H9 (cell line): Measurements from ENCODE around the gene ETV4. TPM values are rescaled to one million over a fixed set of nuclear protein-coding genes. Genes with fewer than 3 reads are reported as not detected.

ENCODE experiments used
- DNase-seq: peaks from one replicate; pipeline ENCODE4 v3.0.0-alpha.2; 2017
- H2AFZ ChIP-seq: one replicate; pipeline ENCODE4 v1.6.1; 2013; ENCODE audit warnings: mild to moderate bottlenecking, low read length, control low read depth, moderate library complexity
- H2AK5ac ChIP-seq: 2 replicates; pipeline ENCODE4 v1.6.1; 2013; ENCODE audit warnings: low read length, control low read depth, mixed read lengths; ENCODE audit not compliant: insufficient read length
- H2BK120ac ChIP-seq: one replicate; pipeline ENCODE4 v1.6.1; 2013; ENCODE audit warnings: low read depth, mild to moderate bottlenecking, low read length, control low read depth, inconsistent platforms; ENCODE audit not compliant: poor library complexity, severe bottlenecking
- H2BK12ac ChIP-seq: 2 replicates; pipeline ENCODE4 v1.6.1; 2013; ENCODE audit warnings: low read length, control low read depth, mixed read lengths, low read depth; ENCODE audit not compliant: insufficient read length
- H2BK15ac ChIP-seq: 2 replicates; pipeline ENCODE4 v1.6.1; 2013; ENCODE audit warnings: low read depth, low read length, control low read depth
- H2BK20ac ChIP-seq: one replicate; pipeline ENCODE4 v1.6.1; 2013; ENCODE audit warnings: low read depth, mild to moderate bottlenecking, low read length, control low read depth, inconsistent platforms; ENCODE audit not compliant: poor library complexity, severe bottlenecking
- H2BK5ac ChIP-seq: 2 replicates; pipeline ENCODE4 v1.6.1; 2013; ENCODE audit warnings: low read length, control low read depth, mixed read lengths; ENCODE audit not compliant: insufficient read length
- H3K14ac ChIP-seq: 2 replicates; pipeline ENCODE4 v1.6.1; 2013; ENCODE audit warnings: low read length, control low read depth; ENCODE audit not compliant: insufficient read depth
- H3K18ac ChIP-seq: 2 replicates; pipeline ENCODE4 v1.6.1; 2013; ENCODE audit warnings: low read depth, mild to moderate bottlenecking, mixed read lengths, low read length, control low read depth; ENCODE audit not compliant: insufficient read length
- H3K23ac ChIP-seq: 2 replicates; pipeline ENCODE4 v1.6.1; 2013; ENCODE audit warnings: low read length, control low read depth, mixed read lengths, low read depth; ENCODE audit not compliant: insufficient read length
- H3K23me2 ChIP-seq: 2 replicates; pipeline ENCODE4 v1.6.1; 2013; ENCODE audit warnings: low read depth, mild to moderate bottlenecking, mixed read lengths, low read length, control low read depth; ENCODE audit not compliant: insufficient read length, poor library complexity, severe bottlenecking
- H3K27ac ChIP-seq: 2 replicates; pipeline ENCODE4 v1.5.1; 2013; ENCODE audit warnings: low read length, control low read depth, mixed read lengths, low read depth; ENCODE audit not compliant: insufficient read length
- H3K27me3 ChIP-seq: 2 replicates; pipeline ENCODE4 v1.6.1; 2013; ENCODE audit warnings: low read length, control low read depth, inconsistent platforms; ENCODE audit not compliant: insufficient read depth
- H3K4ac ChIP-seq: 2 replicates; pipeline ENCODE4 v1.6.1; 2013; ENCODE audit warnings: low read depth, mild to moderate bottlenecking, control low read depth, inconsistent platforms, low read length, moderate library complexity
- H3K4me1 ChIP-seq: 2 replicates; pipeline ENCODE4 v1.6.1; 2013; ENCODE audit warnings: low read length, control low read depth, inconsistent platforms; ENCODE audit not compliant: insufficient read depth
- H3K4me2 ChIP-seq: 2 replicates; pipeline ENCODE4 v1.6.1; 2013; ENCODE audit warnings: low read length, control low read depth, mixed read lengths; ENCODE audit not compliant: insufficient read length, insufficient read depth
- H3K56ac ChIP-seq: 2 replicates; pipeline ENCODE4 v1.6.1; 2013; ENCODE audit warnings: low read depth, mild to moderate bottlenecking, mixed read lengths, low read length, control low read depth; ENCODE audit not compliant: insufficient read length
- H3K79me1 ChIP-seq: 2 replicates; pipeline ENCODE4 v1.6.1; 2013; ENCODE audit warnings: low read depth, mild to moderate bottlenecking, moderate library complexity, low read length, control low read depth, inconsistent platforms; ENCODE audit not compliant: insufficient read depth, poor library complexity, severe bottlenecking
- H3K79me2 ChIP-seq: 2 replicates; pipeline ENCODE4 v1.6.1; 2013; ENCODE audit warnings: low read length, control low read depth, inconsistent platforms; ENCODE audit not compliant: insufficient read depth
- H3K9ac ChIP-seq: 2 replicates; pipeline ENCODE4 v1.6.1; 2013; ENCODE audit warnings: low read length, control low read depth, mixed read lengths; ENCODE audit not compliant: insufficient read length; ENCODE audit errors: extremely low read depth
- H3K9me3 ChIP-seq: one replicate; pipeline ENCODE4 v1.6.1; 2013; ENCODE audit warnings: low read depth, low read length, inconsistent platforms; ENCODE audit not compliant: control insufficient read depth
- H3T11ph ChIP-seq: one replicate; pipeline ENCODE4 v1.6.1; 2013; ENCODE audit warnings: mild to moderate bottlenecking, low read length, control low read depth, inconsistent platforms
- H4K20me1 ChIP-seq: one replicate; pipeline ENCODE4 v1.6.1; 2013; ENCODE audit not compliant: control insufficient read depth, insufficient read length, insufficient read depth
- H4K5ac ChIP-seq: 2 replicates; pipeline ENCODE4 v1.6.1; 2013; ENCODE audit warnings: low read depth, mild to moderate bottlenecking, mixed read lengths, low read length, control low read depth; ENCODE audit not compliant: insufficient read length
- H4K8ac ChIP-seq: replicated peaks from 2 replicates; pipeline ENCODE4 v1.6.1; 2013; ENCODE audit warnings: low read length, control low read depth, mixed read lengths, low read depth; ENCODE audit not compliant: insufficient read length
- H4K91ac ChIP-seq: 2 replicates; pipeline ENCODE4 v1.6.1; 2013; ENCODE audit warnings: low read depth, mild to moderate bottlenecking, moderate library complexity, mixed read lengths, low read length, control low read depth; ENCODE audit not compliant: insufficient read length
- H3K27ac Mint-ChIP-seq, 3 experiments: 2 replicates in 2 of 3; 3 replicates in 1 of 3; pipeline ENCODE4 v1.8.0; 2020 to 2021; ENCODE audit warnings: mixed read lengths in 3 of 3, mild to moderate bottlenecking in 1 of 3, moderate library complexity in 1 of 3
- H3K27me3 Mint-ChIP-seq: 2 replicates; pipeline ENCODE4 v1.8.0; 2021; ENCODE audit warnings: low read depth, mild to moderate bottlenecking, moderate library complexity, mixed read lengths
- H3K36me3 Mint-ChIP-seq, 3 experiments: 2 replicates in 2 of 3; 3 replicates in 1 of 3; pipeline ENCODE4 v1.8.0; 2020 to 2021; ENCODE audit warnings: low read depth in 3 of 3, mixed read lengths in 3 of 3; ENCODE audit not compliant: insufficient read depth in 1 of 3
- H3K4me1 Mint-ChIP-seq, 2 experiments: 2 replicates each; pipeline ENCODE4 v1.8.0; 2020; ENCODE audit warnings: mixed read lengths in 2 of 2
- H3K4me3 Mint-ChIP-seq, 2 experiments: 2 replicates in 1 of 2; 3 replicates in 1 of 2; pipeline ENCODE4 v1.8.0; 2020 to 2021; ENCODE audit warnings: mild to moderate bottlenecking in 2 of 2, mixed read lengths in 2 of 2, moderate library complexity in 1 of 2
- H3K9me3 Mint-ChIP-seq, 2 experiments: 2 replicates in 1 of 2; 3 replicates in 1 of 2; pipeline ENCODE4 v1.8.0; 2020; ENCODE audit warnings: mild to moderate bottlenecking in 2 of 2, mixed read lengths in 2 of 2, moderate library complexity in 1 of 2
- CTCF ChIP-seq: fragments of 200-600 bp; sonication (generic); conservative IDR thresholded peaks from 3 replicates; pipeline ENCODE4 v1.8.0; 2021; ENCODE audit warnings: antibody characterized with exemption, mild to moderate bottlenecking
- WGBS: extraction: QIAGEN DNeasy Blood & Tissue Kit; methylation state at CpG from one replicate; pipeline ENCODE4 v1.1.7; 2013; ENCODE audit warnings: missing lambda C conversion rate, low lambda C conversion rate, mixed read lengths; ENCODE audit not compliant: insufficient read length; ENCODE audit errors: extremely low coverage; 5-methylcytosine and 5-hydroxymethylcytosine counted together
- total RNA-seq: library from RNA; stranded (reverse); gene quantifications from 2 replicates; pipeline ENCODE4 v1.2.1, GENCODE V29; 2021

The ETV4 gene
- total RNA-seq, 1 experiment from 2014 or later: 74.4 TPM

DNA sequence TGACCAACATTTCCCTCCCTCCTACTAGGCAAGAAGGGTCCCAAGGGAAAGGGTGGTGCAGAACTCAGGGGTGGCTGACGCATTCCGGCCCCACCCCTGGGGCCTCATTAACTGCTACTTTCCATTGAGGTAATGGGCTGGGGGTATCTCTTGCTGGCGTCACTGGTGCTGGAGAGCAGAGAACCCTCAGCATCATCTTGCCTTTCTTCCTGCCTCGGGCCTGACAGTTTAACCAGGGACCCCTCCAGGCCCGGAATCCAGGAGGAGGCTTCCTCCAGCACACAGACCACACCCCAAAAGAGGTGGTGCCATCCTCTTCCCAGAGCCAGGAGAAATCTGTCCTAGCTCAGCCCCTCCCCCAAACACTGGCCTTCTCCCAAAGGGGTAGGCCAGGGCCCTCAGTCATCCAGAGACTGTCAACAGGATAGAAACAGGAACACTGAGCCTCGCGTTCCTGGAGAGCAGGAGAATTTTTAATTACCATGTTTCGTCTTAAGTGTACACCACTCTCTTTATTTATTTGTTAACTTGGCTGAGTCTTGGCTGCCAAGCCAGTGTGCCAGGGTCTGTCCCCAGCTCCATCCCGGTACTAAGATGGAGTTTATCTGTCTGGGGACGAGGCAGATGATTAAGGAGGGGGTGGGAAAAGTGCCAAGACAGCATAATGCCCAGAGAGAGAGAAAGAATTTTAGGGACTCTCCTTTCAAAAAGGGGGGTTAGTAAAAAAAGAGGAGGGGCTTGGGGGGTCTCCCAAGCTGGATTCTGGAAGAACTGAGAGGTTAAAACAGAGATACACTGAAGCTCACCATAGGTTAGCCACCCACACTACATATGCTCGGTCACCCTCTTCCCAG lies 5.1 kb downstream of the ETV4 start:
- no peak for TF ChIP-seq CTCF
- Mint-ChIP-seq H3K4me3 (peak overlapping the region; percentile 45 to 71), H3K27ac (peak overlapping the region in 2 of 3 experiments; percentile 28 to 87; a peak in 2 of 7 replicates), H3K27me3 (peaks cover 11% of the 10 kb centered on the region), H3K36me3 (peaks cover 0 to 21% (median 13%) of the 10 kb centered on the region in 3 experiments; a peak in 5 of 7 replicates), H3K4me1 (peaks cover 63 to 64% of the 10 kb centered on the region in 2 experiments), H3K9me3 (no peaks in the 10 kb centered on the region)
- peak; percentile 88 for DNase-seq
- WGBS: no CpG with 5 or more reads among the region's 11 CpGs
- Histone ChIP-seq H3K4me1 (peaks cover 14% of the 10 kb centered on the region; the same call in 1 of the 2 replicates), H4K91ac (no peak overlapping the region), H3K23ac (no peak overlapping the region), H3T11ph (no peak overlapping the region), H2BK120ac (no peak overlapping the region), H4K8ac (no peak overlapping the region), H3K27ac (no peak overlapping the region), H2AFZ (no peak overlapping the region), H2BK20ac (no peak overlapping the region), H3K27me3 (no peaks in the 10 kb centered on the region), H2BK15ac (no peak overlapping the region), H4K5ac (no peak overlapping the region), H3K56ac (no peak overlapping the region), H2BK12ac (no peak overlapping the region), H3K79me1 (no peaks in the 10 kb centered on the region), H3K18ac (no peak overlapping the region), H2BK5ac (no peak overlapping the region), H2AK5ac (no peak overlapping the region), H3K14ac (no peak overlapping the region), H3K9ac (no peak overlapping the region), H3K4me2 (no peak overlapping the region), H3K79me2 (peaks cover 22% of the 10 kb centered on the region; the same call in 1 of the 2 replicates), H4K20me1 (no peaks in the 10 kb centered on the region), H3K23me2 (peaks cover 12% of the 10 kb centered on the region), H3K9me3 (no peaks in the 10 kb centered on the region), H3K4ac (no peak overlapping the region)
